Kidney epithelial cell (primary cell): ENCODE measurements around the gene PYDC2. TPM values are rescaled to one million over a fixed set of nuclear protein-coding genes. Genes with fewer than 3 reads are reported as not detected.
"Not testable (repeated sequence)": the region's sequence is repeated elsewhere in the genome, so short reads cannot be mapped to it uniquely, and the experiment has no call there.

ENCODE experiments used
- DNase-seq: peaks from one replicate; pipeline ENCODE4 v3.0.0-alpha.2; 2010; ENCODE audit warnings: low read depth
- H3K27me3 ChIP-seq: 2 replicates; pipeline ENCODE4 v1.6.0; 2011; ENCODE audit warnings: low read length; ENCODE audit not compliant: control insufficient read depth, insufficient read depth
- H3K36me3 ChIP-seq: 2 replicates; pipeline ENCODE4 v1.5.1; 2011; ENCODE audit warnings: low read length; ENCODE audit not compliant: control insufficient read depth, insufficient read depth
- H3K4me3 ChIP-seq: 2 replicates; pipeline ENCODE4 v1.5.1; 2011; ENCODE audit warnings: low read depth, mild to moderate bottlenecking, control low read depth, low read length
- CTCF ChIP-seq: IDR thresholded peaks from 2 replicates; pipeline ENCODE4 v1.5.1; 2011; ENCODE audit warnings: mild to moderate bottlenecking, moderate library complexity, low read length, control low read depth, inconsistent platforms; ENCODE audit not compliant: insufficient read depth, poor library complexity, severe bottlenecking
- total RNA-seq: library from RNA; depleted of rRNA; stranded (reverse); fragments of >200 nt; gene quantifications from 2 replicates; pipeline ENCODE4 v1.2.3, GENCODE V29; 2015

The PYDC2 gene
- total RNA-seq, 1 donor from 2014 or later: not detected

- no peaks in the 10 kb centered on the region for H3K27me3 ChIP-seq
- TF ChIP-seq CTCF: no peak
- no peak overlapping the region for H3K4me3 ChIP-seq
- H3K36me3 ChIP-seq: no peaks in the 10 kb centered on the region
- no peak for DNase-seq
Measured at GRCh38 chr3:191470545-191470944, 9.6 kb downstream of the PYDC2 start.

- no peak for DNase-seq
Measured at GRCh38 chr3:191473661-191474198, 12.8 kb downstream of the PYDC2 start.

GRCh38 chr3:191476066-191476772 lies 15.3 kb downstream of the PYDC2 start:
- H3K27me3 ChIP-seq: no peaks in the 10 kb centered on the region
- DNase-seq: no peak

More at GRCh38 chr3:191473661-191474198, 12.8 kb downstream of the PYDC2 start:
- Histone ChIP-seq H3K4me3 (no peak overlapping the region), H3K36me3 (no peaks in the 10 kb centered on the region), H3K27me3 (no peaks in the 10 kb centered on the region)
- TF ChIP-seq CTCF: no peak

GRCh38 chr3:191483994-191484393 lies 23.0 kb downstream of the PYDC2 start:
- not testable (repeated sequence) for H3K27me3 ChIP-seq, H3K36me3 ChIP-seq, H3K4me3 ChIP-seq, DNase-seq

More at GRCh38 chr3:191476066-191476772, 15.3 kb downstream of the PYDC2 start:
- no peak for TF ChIP-seq CTCF
- H3K36me3 ChIP-seq: no peaks in the 10 kb centered on the region
- no peak overlapping the region for H3K4me3 ChIP-seq

- no peaks in the 10 kb centered on the region for H3K27me3 ChIP-seq
- H3K36me3 ChIP-seq: no peaks in the 10 kb centered on the region
- H3K4me3 ChIP-seq: no peak overlapping the region
- no peak for TF ChIP-seq CTCF
- DNase-seq: no peak
Measured at GRCh38 chr3:191484461-191484860, 23.5 kb downstream of the PYDC2 start.

GRCh38 chr3:191492601-191493000 lies 31.6 kb downstream of the PYDC2 start:
- TF ChIP-seq CTCF: no peak
- DNase-seq: no peak
- H3K27me3 ChIP-seq: no peaks in the 10 kb centered on the region
- H3K4me3 ChIP-seq: no peak overlapping the region
- H3K36me3 ChIP-seq: no peaks in the 10 kb centered on the region
